HuH-7.5 (cell line): Measurements from ENCODE around the gene HIPK1.
"Not testable (repeated sequence)": the region's sequence is repeated elsewhere in the genome, so short reads cannot be mapped to it uniquely, and the experiment has no call there.

Experiments
- DNase-seq: peaks from one replicate; pipeline ENCODE4 v3.0.0; 2011; ENCODE audit warnings: low spot score

Gene HIPK1

GRCh38 chr1:114015075-114015474 lies 86.0 kb downstream of the HIPK1 start:
- no peak for DNase-seq

- DNase-seq: not testable (repeated sequence)
These were observed 90.6 kb downstream of the HIPK1 start for GRCh38 chr1:114019724-114020123.

GRCh38 chr1:114021665-114022099 lies 92.6 kb downstream of the HIPK1 start:
- no peak for DNase-seq

GRCh38 chr1:114022877-114023276 lies 93.8 kb downstream of the HIPK1 start:
- DNase-seq: no peak

- DNase-seq: no peak
These were observed 94.3 kb downstream of the HIPK1 start for GRCh38 chr1:114023377-114023776.

- DNase-seq: no peak
These were observed 94.9 kb downstream of the HIPK1 start for GRCh38 chr1:114024049-114024448.

DNA sequence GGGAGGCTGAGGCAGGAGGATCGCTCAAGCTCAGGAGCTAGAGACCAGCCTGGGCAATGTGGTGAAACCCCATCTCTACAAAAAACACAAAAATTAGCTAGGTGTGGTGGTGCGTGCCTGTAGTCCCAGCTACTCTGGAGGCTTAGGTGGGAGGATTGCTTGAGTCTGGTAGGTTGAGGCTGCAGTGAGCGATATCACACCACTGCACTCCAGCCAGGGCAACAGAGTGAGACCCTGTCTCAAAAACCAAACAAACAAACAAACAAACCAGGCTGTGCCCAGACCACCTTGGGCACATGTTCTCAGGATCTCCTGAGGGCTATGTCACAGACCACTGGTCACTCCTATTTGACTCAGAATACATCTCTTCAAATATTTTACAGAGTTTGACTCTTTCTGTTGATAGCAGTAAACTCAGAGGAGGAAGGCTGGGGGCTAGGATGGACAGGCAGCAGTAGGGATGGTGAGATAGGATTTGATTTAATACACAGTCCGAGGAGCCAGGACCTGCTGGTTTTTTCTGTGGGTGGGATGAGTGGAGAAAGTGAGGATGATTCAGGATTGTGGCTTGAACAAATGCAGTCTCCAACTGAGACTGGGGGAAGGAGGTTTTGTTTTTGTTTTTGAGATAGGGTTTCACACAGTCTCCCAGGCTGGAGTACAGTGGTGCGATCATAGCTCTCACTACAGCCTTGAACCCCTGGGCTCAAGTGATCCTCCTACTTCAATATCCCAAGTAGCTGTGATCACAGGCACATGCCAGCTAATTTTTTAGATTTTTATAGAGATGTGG lies 96.7 kb downstream of the HIPK1 start:
- DNase-seq: no peak

DNA sequence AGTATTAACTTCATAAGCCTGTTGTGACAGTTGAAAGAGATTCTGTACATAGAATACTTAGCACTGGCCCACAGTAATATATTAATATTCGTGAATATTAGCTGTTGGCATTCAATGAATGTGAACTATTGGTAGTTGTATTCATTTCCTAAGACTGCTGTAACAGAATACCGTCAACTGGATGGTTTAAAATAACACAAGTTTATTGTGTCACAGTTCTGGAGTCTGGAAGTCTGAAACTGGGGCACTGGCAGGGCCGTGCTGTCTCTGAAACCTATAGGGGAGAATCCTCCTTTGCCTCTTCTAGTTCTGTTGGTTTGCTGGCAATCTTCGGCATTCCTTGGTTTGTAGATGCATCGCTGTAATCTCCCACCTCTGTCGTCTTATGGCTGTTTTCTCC lies 97.7 kb downstream of the HIPK1 start:
- no peak for DNase-seq
